ENCODE measurements around the gene LRRK1. TPM values are rescaled to one million over a fixed set of nuclear protein-coding genes. Genes with fewer than 3 reads are reported as not detected.
A peak's percentile ranks its signal among the peaks of the same experiment; 100 is the strongest.

The LRRK1 gene
- total RNA-seq, 6 experiments from 2014 or later: 0.93 to 3.6 (median 2.5) TPM

- ATAC-seq: peak in 1 of 4 donors; percentile 35
- Histone ChIP-seq H3K9me3 (no peaks in the 10 kb centered on the region), H3K4me1 (peaks cover 0 to 12% (median 0%) of the 10 kb centered on the region in 4 donors), H3K27me3 (no peaks in the 10 kb centered on the region), H3K4me3 (no peak overlapping the region), H3K27ac (no peak overlapping the region), H3K36me3 (no peaks in the 10 kb centered on the region)
- TF ChIP-seq, protein P1, sequence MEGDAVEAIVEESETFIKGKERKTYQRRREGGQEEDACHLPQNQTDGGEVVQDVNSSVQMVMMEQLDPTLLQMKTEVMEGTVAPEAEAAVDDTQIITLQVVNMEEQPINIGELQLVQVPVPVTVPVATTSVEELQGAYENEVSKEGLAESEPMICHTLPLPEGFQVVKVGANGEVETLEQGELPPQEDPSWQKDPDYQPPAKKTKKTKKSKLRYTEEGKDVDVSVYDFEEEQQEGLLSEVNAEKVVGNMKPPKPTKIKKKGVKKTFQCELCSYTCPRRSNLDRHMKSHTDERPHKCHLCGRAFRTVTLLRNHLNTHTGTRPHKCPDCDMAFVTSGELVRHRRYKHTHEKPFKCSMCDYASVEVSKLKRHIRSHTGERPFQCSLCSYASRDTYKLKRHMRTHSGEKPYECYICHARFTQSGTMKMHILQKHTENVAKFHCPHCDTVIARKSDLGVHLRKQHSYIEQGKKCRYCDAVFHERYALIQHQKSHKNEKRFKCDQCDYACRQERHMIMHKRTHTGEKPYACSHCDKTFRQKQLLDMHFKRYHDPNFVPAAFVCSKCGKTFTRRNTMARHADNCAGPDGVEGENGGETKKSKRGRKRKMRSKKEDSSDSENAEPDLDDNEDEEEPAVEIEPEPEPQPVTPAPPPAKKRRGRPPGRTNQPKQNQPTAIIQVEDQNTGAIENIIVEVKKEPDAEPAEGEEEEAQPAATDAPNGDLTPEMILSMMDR (IDR thresholded peaks at IDR 0.05): no peak
- TF ChIP-seq POLR2A (IDR thresholded peaks at IDR 0.05): no peak
- WGBS (ENCODE audit: insufficient coverage, low coverage, low lambda C conversion rate, missing lambda C conversion rate): 31% methylated on average over 4 of the region's 4 CpGs
- intact Hi-C loops (cut with DNase I): no loop called here
- no peak for DNase-seq
Observed at GRCh38 chr15:100987143-100987542, 68.0 kb downstream of the LRRK1 start.

DNA sequence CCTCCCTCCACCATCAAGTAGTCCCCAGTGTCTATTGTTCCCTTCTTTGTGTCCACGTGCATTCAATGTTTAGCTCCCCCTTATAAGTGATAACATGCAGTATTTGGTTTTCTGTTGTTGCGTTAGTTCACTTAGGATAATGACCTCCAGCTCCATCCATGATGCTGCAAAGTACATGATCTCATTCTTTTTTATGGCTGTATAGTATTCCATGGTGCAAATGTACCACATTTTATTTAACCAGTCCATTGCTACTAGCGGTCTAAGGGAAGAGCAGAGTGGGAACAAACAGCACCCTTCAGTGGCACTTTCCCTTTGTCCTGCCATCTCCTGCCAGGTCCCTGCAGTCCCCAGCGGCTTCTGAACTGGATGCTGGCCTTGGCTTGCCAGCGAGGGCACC lies 69.1 kb downstream of the LRRK1 start:
- intact Hi-C loops (cut with DNase I): no loop called here
- H3K36me3 ChIP-seq: no peaks in the 10 kb centered on the region
- ATAC-seq (no peak), DNase-seq (no peak)
- no peaks in the 10 kb centered on the region for H3K27me3 ChIP-seq
- peaks cover 0 to 12% (median 0%) of the 10 kb centered on the region in 4 donors for H3K4me1 ChIP-seq
- H3K27ac ChIP-seq: no peak overlapping the region
- WGBS (ENCODE audit: insufficient coverage, low coverage, low lambda C conversion rate, missing lambda C conversion rate): 84% methylated on average over 3 of the region's 5 CpGs
- TF ChIP-seq POLR2A (IDR thresholded peaks at IDR 0.05): no peak
- TF ChIP-seq, protein P1 (IDR thresholded peaks at IDR 0.05): no peak
- no peaks in the 10 kb centered on the region for H3K9me3 ChIP-seq
- H3K4me3 ChIP-seq: no peak overlapping the region

DNA sequence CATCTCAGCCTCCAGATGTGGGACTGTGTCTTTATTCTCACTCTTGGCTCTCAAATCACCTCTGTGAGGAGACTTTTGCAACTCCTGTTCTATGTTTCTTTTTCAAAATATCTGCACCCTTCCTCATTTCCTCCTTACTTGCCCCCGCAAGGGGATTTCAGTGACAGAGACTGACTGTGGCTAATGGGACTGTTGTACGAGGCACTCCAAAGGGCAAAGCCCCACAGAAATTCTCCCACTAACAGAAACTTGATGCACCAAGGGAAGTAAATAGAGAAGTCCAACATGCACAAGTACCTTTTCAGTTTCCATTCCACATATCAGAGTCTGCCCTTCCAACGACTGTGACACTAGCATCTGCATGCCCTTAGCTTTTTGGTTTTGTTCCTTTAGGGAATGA lies 69.7 kb downstream of the LRRK1 start:
- 49% methylated on average over 3 of the region's 3 CpGs for WGBS (ENCODE audit: insufficient coverage, low coverage, low lambda C conversion rate, missing lambda C conversion rate)
- H3K36me3 ChIP-seq: no peaks in the 10 kb centered on the region
- H3K4me1 ChIP-seq: peaks cover 0 to 12% (median 0%) of the 10 kb centered on the region in 4 donors
- H3K27me3 ChIP-seq: no peaks in the 10 kb centered on the region
- no peak overlapping the region for H3K4me3 ChIP-seq
- DNase-seq (no peak), ATAC-seq (no peak)
- intact Hi-C loops (cut with DNase I): no loop called here
- no peak for TF ChIP-seq POLR2A (IDR thresholded peaks at IDR 0.05)
- TF ChIP-seq, protein P1 (IDR thresholded peaks at IDR 0.05): no peak
- H3K27ac ChIP-seq: no peak overlapping the region
- no peaks in the 10 kb centered on the region for H3K9me3 ChIP-seq

DNA sequence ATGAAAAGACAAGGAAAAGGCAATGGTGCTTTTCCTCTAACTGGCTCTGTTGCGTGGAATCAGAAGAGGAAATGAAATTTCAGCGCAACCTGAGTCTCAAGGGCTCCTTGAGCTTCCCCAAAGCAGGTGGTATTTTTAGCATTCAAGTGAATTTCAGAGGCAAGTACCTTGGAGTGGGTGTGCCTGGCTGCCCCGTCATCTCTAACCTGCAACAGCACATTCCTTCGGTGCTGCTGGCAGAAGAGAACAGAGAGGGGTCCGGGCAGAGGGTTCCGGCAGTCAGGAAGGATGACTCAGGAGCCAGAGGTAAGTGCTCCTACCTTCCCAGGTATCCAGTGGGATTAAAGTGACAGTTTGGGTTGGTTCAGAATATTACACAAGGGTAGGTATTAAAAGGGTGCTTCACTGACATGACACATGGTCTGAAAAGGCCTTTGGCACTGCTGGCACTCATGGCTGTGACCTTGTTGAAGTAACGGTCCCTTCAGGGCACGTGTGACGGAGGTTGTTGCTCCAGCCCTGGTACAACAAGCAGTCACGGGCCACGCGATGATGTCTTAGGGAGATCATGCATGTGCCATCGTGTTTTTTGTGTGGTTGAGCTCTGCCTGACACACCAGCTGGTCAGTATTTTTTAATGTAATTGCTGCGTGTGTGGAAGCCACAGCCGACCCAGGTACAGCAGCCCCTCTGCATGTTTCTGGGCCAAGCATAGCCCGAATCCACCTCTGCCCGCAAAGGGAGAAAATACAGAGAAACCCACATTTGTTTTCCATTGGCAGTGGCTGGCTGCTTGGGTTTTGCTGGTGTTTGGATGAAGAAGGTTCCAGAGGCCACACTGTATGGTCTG lies 75.7 kb downstream of the LRRK1 start:
- Histone ChIP-seq H3K36me3 (no peaks in the 10 kb centered on the region), H3K9me3 (no peaks in the 10 kb centered on the region), H3K4me3 (no peak overlapping the region), H3K27me3 (no peaks in the 10 kb centered on the region), H3K4me1 (no peaks in the 10 kb centered on the region), H3K27ac (no peak overlapping the region)
- no peak for TF ChIP-seq POLR2A (IDR thresholded peaks at IDR 0.05)
- TF ChIP-seq, protein P1 (IDR thresholded peaks at IDR 0.05): no peak
- intact Hi-C loops (cut with DNase I): no loop called here
- ATAC-seq (no peak), DNase-seq (no peak)
- 70% methylated on average over 5 of the region's 17 CpGs for WGBS (ENCODE audit: insufficient coverage, low coverage, low lambda C conversion rate, missing lambda C conversion rate)
